ENCODE data around the gene C1orf141. TPM values are rescaled to one million over a fixed set of nuclear protein-coding genes. Genes with fewer than 3 reads are reported as not detected.

Gene C1orf141
- not detected for total RNA-seq
- long read RNA-seq: 0 reads

DNA sequence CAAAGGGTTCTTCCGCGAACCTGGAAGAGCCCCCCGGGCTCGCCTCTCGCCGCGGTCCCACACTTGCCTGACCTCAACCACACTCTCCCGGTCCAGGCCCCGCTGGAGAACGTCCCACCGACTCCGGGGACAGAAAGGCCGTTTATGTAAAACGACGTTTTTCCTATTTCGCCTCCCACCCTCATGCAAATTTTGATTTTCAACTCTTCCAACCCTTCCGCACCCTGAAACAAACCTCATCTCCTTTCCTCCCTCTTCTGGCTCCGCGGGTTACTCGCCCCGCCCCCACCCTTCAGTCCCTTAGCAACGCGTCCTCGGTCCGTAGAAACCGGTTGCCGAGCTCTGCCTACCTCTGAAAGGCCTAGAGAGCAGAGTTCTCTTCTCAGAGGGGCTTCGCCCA lies at the start of gene C1orf141:
TSS of gene C1orf141 (minus strand) at position 276 of the 400 bp plus-strand sequence. CDS start 7,730 bp downstream, outside the sequence.
- H3K4me3 ChIP-seq: peak within 1 kb of the TSS in 1 of 3 donors; percentile 40
- no peak for DNase-seq
- H3K27ac ChIP-seq: no peak within 1 kb of the TSS
- no peaks in the 10 kb centered on the region for H3K9me3 ChIP-seq
- 9% methylated on average over 14 of the region's 28 CpGs for WGBS (ENCODE audit: insufficient coverage, low coverage, low lambda C conversion rate, missing lambda C conversion rate)
- H3K4me1 ChIP-seq: peaks cover 0 to 10% (median 0%) of the 10 kb centered on the region in 4 donors
- no peaks in the 10 kb centered on the region for H3K36me3 ChIP-seq
- peak; percentile 30 to 52 (median 42) for ATAC-seq
- intact Hi-C loops (cut with DNase I): no loop called here
- no peaks in the 10 kb centered on the region for H3K27me3 ChIP-seq
- TF ChIP-seq POLR2A (IDR thresholded peaks at IDR 0.05) (no peak), CTCF (IDR thresholded peaks at IDR 0.05) (no peak)

GRCh38 chr1:67175530-67176087 lies 40.8 kb upstream of the C1orf141 start:
- ATAC-seq (no peak), DNase-seq (no peak)
- H3K36me3 ChIP-seq: no peaks in the 10 kb centered on the region
- intact Hi-C loops (cut with DNase I): no loop called here
- no peak overlapping the region for H3K4me3 ChIP-seq
- WGBS (ENCODE audit: insufficient coverage, low coverage, low lambda C conversion rate, missing lambda C conversion rate): 76% methylated on average over 3 of the region's 3 CpGs
- no peak for TF ChIP-seq CTCF (IDR thresholded peaks at IDR 0.05)
- no peak for TF ChIP-seq POLR2A (IDR thresholded peaks at IDR 0.05)
- H3K4me1 ChIP-seq: peaks cover 0 to 5% (median 2%) of the 10 kb centered on the region in 4 donors
- no peak overlapping the region for H3K27ac ChIP-seq
- no peaks in the 10 kb centered on the region for H3K9me3 ChIP-seq
- no peaks in the 10 kb centered on the region for H3K27me3 ChIP-seq

- Histone ChIP-seq H3K4me3 (no peak overlapping the region), H3K27ac (no peak overlapping the region), H3K27me3 (no peaks in the 10 kb centered on the region), H3K9me3 (no peaks in the 10 kb centered on the region), H3K4me1 (peaks cover 0 to 9% (median 4%) of the 10 kb centered on the region in 4 donors), H3K36me3 (no peaks in the 10 kb centered on the region)
- intact Hi-C loops (cut with DNase I): no loop called here
- DNase-seq (no peak), ATAC-seq (no peak)
- TF ChIP-seq CTCF (IDR thresholded peaks at IDR 0.05): no peak
- no peak for TF ChIP-seq POLR2A (IDR thresholded peaks at IDR 0.05)
- WGBS (ENCODE audit: insufficient coverage, low coverage, low lambda C conversion rate, missing lambda C conversion rate): 86% methylated on average over 2 of the region's 2 CpGs
Observed at GRCh38 chr1:67174716-67175284, 40.0 kb upstream of the C1orf141 start.

DNA sequence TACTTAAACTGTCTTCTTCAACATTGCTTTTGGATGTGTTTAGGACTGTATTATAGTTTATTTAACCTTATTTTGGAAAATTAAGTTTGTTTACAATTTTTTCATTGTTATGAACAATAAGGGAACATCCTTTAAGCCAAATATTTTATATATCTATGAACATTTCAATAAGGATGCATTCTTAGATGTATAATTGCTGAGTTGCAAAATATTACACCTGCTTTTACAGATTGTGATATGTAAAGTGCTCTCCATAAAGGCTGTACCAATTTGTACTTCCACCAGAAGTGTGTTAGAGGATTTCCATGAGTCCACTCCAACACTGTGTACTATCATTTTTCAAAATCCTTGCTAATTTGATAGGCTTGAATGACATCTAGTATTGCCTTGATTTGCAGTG lies 39.2 kb upstream of the C1orf141 start:
- Histone ChIP-seq H3K4me3 (no peak overlapping the region), H3K27ac (no peak overlapping the region), H3K36me3 (no peaks in the 10 kb centered on the region), H3K4me1 (peaks cover 0 to 13% (median 4%) of the 10 kb centered on the region in 4 donors), H3K9me3 (no peaks in the 10 kb centered on the region), H3K27me3 (no peaks in the 10 kb centered on the region)
- DNase-seq: no peak
- intact Hi-C loops (cut with DNase I): no loop called here
- no peak for ATAC-seq
- TF ChIP-seq CTCF (IDR thresholded peaks at IDR 0.05): no peak
- no peak for TF ChIP-seq POLR2A (IDR thresholded peaks at IDR 0.05)

Measured in right lobe of liver (tissue), 6 donors.